Endothelial cell (in vitro differentiated cells): ENCODE results near the gene HIPK4. TPM values are rescaled to one million over a fixed set of nuclear protein-coding genes. Genes with fewer than 3 reads are reported as not detected.
A peak's percentile ranks its signal among the peaks of the same experiment; 100 is the strongest.
"Not testable (repeated sequence)": the region's sequence is repeated elsewhere in the genome, so short reads cannot be mapped to it uniquely, and the experiment has no call there.

Experiments
- DNase-seq: peaks from one replicate; pipeline ENCODE4 v3.0.0; 2021; ENCODE audit warnings: low spot score
- H3K27ac Mint-ChIP-seq: one replicate; pipeline ENCODE4 v1.8.0; 2021; ENCODE audit warnings: mixed read lengths, inconsistent platforms; ENCODE audit not compliant: unreplicated experiment
- H3K27me3 Mint-ChIP-seq: one replicate; pipeline ENCODE4 v1.8.0; 2021; ENCODE audit warnings: mild to moderate bottlenecking, moderate library complexity, mixed read lengths, inconsistent platforms; ENCODE audit not compliant: unreplicated experiment
- H3K36me3 Mint-ChIP-seq: one replicate; pipeline ENCODE4 v1.8.0; 2021; ENCODE audit warnings: mild to moderate bottlenecking, low read depth, mixed read lengths, inconsistent platforms; ENCODE audit not compliant: unreplicated experiment
- H3K4me1 Mint-ChIP-seq: one replicate; pipeline ENCODE4 v1.8.0; 2021; ENCODE audit warnings: mild to moderate bottlenecking, mixed read lengths, inconsistent platforms; ENCODE audit not compliant: unreplicated experiment
- H3K4me3 Mint-ChIP-seq: one replicate; pipeline ENCODE4 v1.8.0; 2021; ENCODE audit warnings: mild to moderate bottlenecking, mixed read lengths, inconsistent platforms; ENCODE audit not compliant: unreplicated experiment
- H3K9me3 Mint-ChIP-seq: one replicate; pipeline ENCODE4 v1.8.0; 2021; ENCODE audit warnings: mixed read lengths, inconsistent platforms; ENCODE audit not compliant: unreplicated experiment
- CTCF ChIP-seq: fragments of 200-600 bp; sonication (generic); IDR thresholded peaks from one replicate; pipeline ENCODE4 v1.5.0; 2021; ENCODE audit warnings: antibody characterized with exemption; ENCODE audit not compliant: unreplicated experiment
- total RNA-seq: library from RNA; stranded (reverse); fragmentation: NEBNext Ultra II Directional; extraction: Animal tissue kit (Norgen Biotek cat#: 25700); gene quantifications from one replicate; pipeline ENCODE4 v1.2.1, GENCODE V29; 2021; ENCODE audit not compliant: unreplicated experiment

The HIPK4 gene
- total RNA-seq, 1 donor from 2014 or later: not detected

- Mint-ChIP-seq H3K27me3 (peaks cover 9% of the 10 kb centered on the region), H3K27ac (no peak overlapping the region), H3K4me1 (peaks cover 17% of the 10 kb centered on the region), H3K4me3 (no peak overlapping the region), H3K9me3 (no peaks in the 10 kb centered on the region), H3K36me3 (no peaks in the 10 kb centered on the region)
- no peak for DNase-seq
- TF ChIP-seq CTCF: no peak
Measured at GRCh38 chr19:40411125-40411842, 21.3 kb upstream of the HIPK4 start.

- no peak for DNase-seq
- H3K36me3 Mint-ChIP-seq: no peaks in the 10 kb centered on the region
Measured at GRCh38 chr19:40410030-40410389, 20.0 kb upstream of the HIPK4 start.

GRCh38 chr19:40408598-40408925 lies 18.6 kb upstream of the HIPK4 start:
- not testable (repeated sequence) for H3K27ac Mint-ChIP-seq, H3K36me3 Mint-ChIP-seq, H3K4me1 Mint-ChIP-seq, H3K9me3 Mint-ChIP-seq, H3K27me3 Mint-ChIP-seq, DNase-seq, H3K4me3 Mint-ChIP-seq

More at GRCh38 chr19:40410030-40410389, 20.0 kb upstream of the HIPK4 start:
- H3K9me3 Mint-ChIP-seq: no peaks in the 10 kb centered on the region
- H3K27ac Mint-ChIP-seq: no peak overlapping the region
- H3K27me3 Mint-ChIP-seq: peaks cover 7% of the 10 kb centered on the region
- peaks cover 6% of the 10 kb centered on the region for H3K4me1 Mint-ChIP-seq
- TF ChIP-seq CTCF: no peak
- no peak overlapping the region for H3K4me3 Mint-ChIP-seq

GRCh38 chr19:40407714-40408597 lies 18.0 kb upstream of the HIPK4 start:
- peaks cover 4% of the 10 kb centered on the region for H3K4me1 Mint-ChIP-seq
- H3K4me3 Mint-ChIP-seq: no peak overlapping the region
- H3K36me3 Mint-ChIP-seq: no peaks in the 10 kb centered on the region
- H3K27me3 Mint-ChIP-seq: peaks cover 2% of the 10 kb centered on the region
- H3K9me3 Mint-ChIP-seq: no peaks in the 10 kb centered on the region
- TF ChIP-seq CTCF: no peak
- DNase-seq: no peak
- H3K27ac Mint-ChIP-seq: no peak overlapping the region

GRCh38 chr19:40403262-40403984 lies 13.4 kb upstream of the HIPK4 start:
- Mint-ChIP-seq H3K4me1 (peaks cover 11% of the 10 kb centered on the region), H3K27me3 (peaks cover 8% of the 10 kb centered on the region), H3K27ac (peak overlapping the region; percentile 39), H3K9me3 (no peaks in the 10 kb centered on the region), H3K36me3 (peaks cover 8% of the 10 kb centered on the region), H3K4me3 (peak overlapping the region; percentile 90)
- peak; percentile 95 for DNase-seq
- no peak for TF ChIP-seq CTCF
